ENCODE data around the gene ZNF460.

The ZNF460 gene

GRCh38 chr19:57280165-57280961 lies at the start of gene ZNF460:
TSS of gene ZNF460 (plus strand) at chr19:57280485. CDS start at chr19:57280807, 322 bp downstream.
- in situ Hi-C loops (cut with HindIII; ENCODE audit: low sequenced_read_pairs) = no loop called here

DNA sequence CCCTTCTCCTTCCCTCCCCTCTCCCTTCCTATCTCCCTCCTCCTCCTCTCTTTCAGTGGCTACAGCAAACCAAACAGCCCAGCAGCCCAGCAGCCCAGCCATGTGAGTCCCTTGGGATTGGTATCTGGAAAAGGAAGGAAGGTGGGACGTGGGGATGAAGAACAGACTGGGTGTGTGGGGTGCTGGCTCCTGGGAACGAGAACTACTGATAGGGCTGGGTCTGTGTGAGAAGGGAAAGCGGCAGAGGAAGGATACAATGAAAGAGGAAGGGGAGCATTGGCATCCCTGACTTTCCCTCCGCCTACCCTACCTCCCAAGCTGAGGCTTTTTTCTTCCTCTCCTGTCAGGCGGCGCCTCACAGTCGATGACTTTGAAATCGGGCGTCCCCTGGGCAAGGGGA lies 48.6 kb upstream of the ZNF460 start:
- in situ Hi-C loops (cut with HindIII; ENCODE audit: low sequenced_read_pairs) = no loop called here

DNA sequence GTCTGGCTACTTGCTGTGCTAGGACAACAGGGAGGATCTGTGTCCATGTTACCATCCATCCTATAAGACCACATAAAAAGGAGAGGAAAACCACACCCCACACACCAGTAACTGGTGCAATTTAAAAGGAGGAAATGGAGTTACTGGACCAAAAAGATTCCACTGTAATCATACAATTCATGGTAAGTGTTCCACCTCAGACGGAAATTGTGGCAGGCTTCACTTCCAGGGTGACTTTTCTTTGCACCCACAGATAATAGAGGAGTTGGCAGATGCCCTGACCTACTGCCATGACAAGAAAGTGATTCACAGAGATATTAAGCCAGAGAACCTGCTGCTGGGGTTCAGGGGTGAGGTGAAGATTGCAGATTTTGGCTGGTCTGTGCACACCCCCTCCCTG lies 47.1 kb upstream of the ZNF460 start:
- in situ Hi-C loops (cut with HindIII; ENCODE audit: low sequenced_read_pairs) = no loop called here

DNA sequence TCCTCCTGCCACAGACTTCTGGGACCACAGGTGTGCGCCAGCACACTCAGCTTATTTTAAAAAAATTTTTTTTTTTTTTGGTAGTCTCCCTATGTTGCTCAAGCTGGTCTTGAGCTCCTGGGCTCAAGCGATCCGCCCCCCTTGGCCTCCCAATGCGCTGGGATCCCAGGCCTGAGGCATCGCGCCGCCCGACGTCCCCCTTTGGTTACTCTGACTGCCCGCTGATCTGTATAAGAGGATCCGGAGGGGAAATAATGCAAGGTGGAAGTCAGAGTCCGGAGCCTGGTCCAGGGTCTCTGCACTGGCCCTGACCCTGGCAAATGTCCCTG lies 40.3 kb upstream of the ZNF460 start:
- in situ Hi-C loops (cut with HindIII; ENCODE audit: low sequenced_read_pairs) = loop anchor here (10.0 kb wide), 1 partner anchor 145 kb away; the partner anchor contains the start of gene ZNF548

- in situ Hi-C loops (cut with HindIII; ENCODE audit: low sequenced_read_pairs) = loop anchor here (10.0 kb wide), 1 partner anchor 144 kb away; the partner anchor contains the start of gene ZNF548
Measured at GRCh38 chr19:57240311-57241090, 39.8 kb upstream of the ZNF460 start, which contains the start of gene ZNF805. TSS of gene ZNF805 (plus strand) at chr19:57240632. CDS start at chr19:57240892, 260 bp downstream.

DNA sequence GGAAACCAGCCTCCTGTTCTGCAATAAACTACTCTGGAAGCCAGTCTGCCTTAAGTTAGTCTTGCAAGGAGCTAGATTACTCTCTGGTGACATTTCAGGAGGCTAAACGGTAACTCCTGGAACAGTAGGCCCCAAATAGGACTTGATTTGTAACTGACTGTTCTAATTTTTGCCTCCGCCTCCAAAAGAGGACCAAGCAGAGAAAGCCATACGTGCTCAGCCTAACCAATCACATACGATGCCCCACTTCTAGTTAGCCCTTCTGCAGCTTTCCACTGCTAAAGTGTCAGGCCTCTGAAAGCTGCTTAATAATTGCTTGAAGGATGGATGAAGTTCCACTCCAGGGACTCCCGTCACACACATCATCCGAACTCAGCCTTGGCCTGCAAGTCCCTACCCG lies 39.1 kb upstream of the ZNF460 start:
- in situ Hi-C loops (cut with HindIII; ENCODE audit: low sequenced_read_pairs) = loop anchor here (10.0 kb wide), 1 partner anchor 144 kb away; the partner anchor contains the start of gene ZNF548

GRCh38 chr19:57242821-57243220 lies 37.5 kb upstream of the ZNF460 start:
- in situ Hi-C loops (cut with HindIII; ENCODE audit: low sequenced_read_pairs) = loop anchor here (10.0 kb wide), 1 partner anchor 142 kb away; the partner anchor contains the start of gene ZNF548

DNA sequence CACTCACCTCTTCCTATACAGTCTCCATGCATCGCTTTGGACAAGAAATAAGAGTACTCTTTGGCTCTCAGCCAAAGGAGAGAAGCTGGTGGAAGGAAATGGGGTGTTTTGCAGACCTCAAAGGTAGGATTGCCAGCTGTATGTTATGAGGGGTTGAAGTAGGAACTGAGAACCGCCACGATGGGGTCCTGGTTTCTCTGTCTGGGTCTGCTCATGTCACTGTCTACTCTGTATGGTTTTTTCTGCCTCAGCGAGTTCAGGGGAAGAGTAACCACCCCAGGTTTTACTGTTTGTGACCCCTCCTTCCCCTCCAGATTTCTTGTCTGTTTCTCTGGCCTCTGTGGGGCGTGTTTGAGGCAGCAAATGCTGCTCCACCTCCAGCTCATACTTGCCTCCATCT lies 35.8 kb upstream of the ZNF460 start:
- in situ Hi-C loops (cut with HindIII; ENCODE audit: low sequenced_read_pairs) = loop anchor here (10.0 kb wide), 1 partner anchor 140 kb away; the partner anchor contains the start of gene ZNF548

DNA sequence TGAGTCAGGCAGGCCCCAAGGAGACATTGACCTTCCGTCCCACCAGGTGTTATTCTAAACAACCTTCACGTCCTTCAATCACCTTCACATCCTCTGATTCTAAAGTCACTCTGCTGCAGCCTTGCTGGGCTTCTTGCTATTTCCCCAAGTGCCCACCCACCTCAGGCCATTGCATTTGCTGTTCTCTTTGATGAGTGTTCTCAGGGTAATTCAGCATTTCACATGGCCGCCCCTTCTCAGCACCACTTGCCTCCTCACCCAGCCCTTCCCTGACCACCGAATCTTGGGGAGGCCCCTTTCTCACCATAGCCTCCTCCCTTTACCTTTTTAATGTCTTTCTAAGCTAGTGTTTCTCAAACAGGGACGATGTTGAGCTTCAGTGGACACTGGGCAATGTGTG lies 35.2 kb upstream of the ZNF460 start:
- in situ Hi-C loops (cut with HindIII; ENCODE audit: low sequenced_read_pairs) = loop anchor here (10.0 kb wide), 1 partner anchor 140 kb away; the partner anchor contains the start of gene ZNF548

DNA sequence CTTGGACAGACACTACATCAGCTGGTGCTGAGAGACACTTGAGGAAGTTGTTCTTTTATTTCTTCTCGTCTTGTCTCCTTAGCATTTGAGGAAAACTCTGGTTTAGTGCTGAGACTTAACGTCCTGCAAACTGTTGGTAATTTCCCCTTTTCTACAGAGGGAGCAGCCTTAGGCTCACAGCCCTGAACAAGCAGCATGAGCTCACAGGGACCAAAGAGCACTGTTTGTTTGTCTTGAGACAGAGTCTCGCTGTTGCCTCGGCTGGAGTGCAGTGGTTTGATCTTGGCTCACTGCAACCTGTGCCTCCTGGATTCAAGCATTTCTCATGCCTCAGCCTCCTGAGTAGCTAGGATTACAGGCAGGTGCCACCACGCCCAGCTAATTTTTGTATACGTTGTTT lies 34.3 kb upstream of the ZNF460 start:
- in situ Hi-C loops (cut with HindIII; ENCODE audit: low sequenced_read_pairs) = loop anchor here (10.0 kb wide), 1 partner anchor 139 kb away; the partner anchor contains the start of gene ZNF548

- in situ Hi-C loops (cut with HindIII; ENCODE audit: low sequenced_read_pairs) = loop anchor here (10.0 kb wide), 1 partner anchor 136 kb away; the partner anchor contains the start of gene ZNF548
Measured at GRCh38 chr19:57248646-57249045, 31.6 kb upstream of the ZNF460 start.

GRCh38 chr19:57249329-57249728 lies 31.0 kb upstream of the ZNF460 start:
- in situ Hi-C loops (cut with HindIII; ENCODE audit: low sequenced_read_pairs) = loop anchor here (10.0 kb wide), 1 partner anchor 135 kb away; the partner anchor contains the start of gene ZNF548

DNA sequence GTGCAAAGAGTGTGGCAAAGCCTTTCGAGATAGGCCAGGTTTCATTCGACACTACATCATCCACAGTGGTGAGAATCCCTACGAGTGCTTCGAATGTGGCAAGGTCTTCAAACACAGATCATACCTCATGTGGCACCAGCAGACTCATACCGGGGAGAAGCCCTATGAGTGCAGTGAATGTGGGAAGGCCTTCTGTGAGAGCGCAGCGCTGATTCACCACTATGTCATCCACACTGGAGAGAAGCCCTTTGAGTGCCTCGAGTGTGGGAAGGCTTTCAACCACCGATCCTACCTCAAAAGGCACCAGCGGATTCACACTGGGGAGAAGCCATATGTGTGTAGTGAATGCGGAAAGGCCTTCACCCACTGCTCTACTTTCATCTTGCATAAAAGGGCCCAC lies 26.5 kb upstream of the ZNF460 start:
- in situ Hi-C loops (cut with HindIII; ENCODE audit: low sequenced_read_pairs) = loop anchor here (5.0 kb wide), 2 partner anchors 36 to 49 kb away; no protein-coding TSS in a partner anchor

- in situ Hi-C loops (cut with HindIII; ENCODE audit: low sequenced_read_pairs) = no loop called here
Measured at GRCh38 chr19:57262044-57262443, 18.2 kb upstream of the ZNF460 start.

GRCh38 chr19:57263244-57263741 lies 17.0 kb upstream of the ZNF460 start:
- in situ Hi-C loops (cut with HindIII; ENCODE audit: low sequenced_read_pairs) = no loop called here

DNA sequence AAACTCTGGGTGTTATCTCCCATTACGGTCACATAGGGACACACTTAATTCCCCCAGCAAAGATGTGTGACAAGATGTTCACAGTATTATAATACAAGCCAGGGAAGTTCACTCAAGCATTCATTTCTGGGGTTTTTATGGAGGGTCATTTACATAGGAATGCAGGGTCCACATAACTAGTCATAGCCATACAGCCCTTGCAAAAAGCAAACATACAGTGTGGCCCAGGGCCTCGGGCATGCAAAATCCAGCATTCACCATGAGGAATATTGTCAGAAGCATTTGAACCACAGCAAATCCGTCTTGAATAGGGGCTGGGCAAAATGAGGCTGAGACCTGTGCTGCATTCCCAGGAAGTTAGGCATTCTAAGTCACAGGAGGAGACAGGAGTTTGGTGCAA lies 13.0 kb upstream of the ZNF460 start:
- in situ Hi-C loops (cut with HindIII; ENCODE audit: low sequenced_read_pairs) = no loop called here

DNA sequence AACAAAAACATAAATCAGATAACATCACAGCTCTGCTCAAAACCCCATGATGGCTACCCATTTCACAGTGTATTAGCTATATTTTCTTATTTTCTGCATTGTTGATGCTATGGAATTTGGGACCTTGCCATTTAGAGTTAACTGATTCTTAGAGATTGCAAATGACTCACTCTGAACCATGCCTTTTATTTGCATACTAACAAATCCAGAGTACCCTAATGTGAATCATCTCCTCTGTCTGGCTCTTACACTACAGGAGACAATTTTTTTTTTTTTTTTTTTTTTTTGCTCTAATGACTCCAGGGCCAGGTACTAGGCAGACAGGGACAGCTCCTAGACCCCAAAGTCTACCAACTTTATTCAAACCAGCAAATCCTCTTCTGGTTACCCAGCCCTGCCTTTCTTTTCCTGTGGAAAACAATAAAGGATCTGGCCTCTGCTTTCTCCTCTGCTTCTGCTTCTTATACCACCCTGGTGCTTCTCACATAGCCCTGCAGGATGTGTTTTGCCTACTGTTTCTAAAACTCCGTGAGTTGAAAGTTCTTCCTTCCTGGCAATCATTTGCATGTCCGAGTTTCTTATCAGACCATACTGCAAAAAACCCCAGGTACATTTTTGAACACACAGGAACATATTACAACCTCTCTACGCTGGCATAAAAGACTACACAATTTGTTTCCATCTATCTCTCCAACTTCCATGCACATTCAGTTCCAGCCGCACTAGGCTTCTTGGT lies 10.6 kb upstream of the ZNF460 start:
- in situ Hi-C loops (cut with HindIII; ENCODE audit: low sequenced_read_pairs) = no loop called here

- in situ Hi-C loops (cut with HindIII; ENCODE audit: low sequenced_read_pairs) = no loop called here
Measured at GRCh38 chr19:57271280-57271679, 9.0 kb upstream of the ZNF460 start.

GRCh38 chr19:57273014-57273413 lies 7.3 kb upstream of the ZNF460 start:
- in situ Hi-C loops (cut with HindIII; ENCODE audit: low sequenced_read_pairs) = no loop called here

DNA sequence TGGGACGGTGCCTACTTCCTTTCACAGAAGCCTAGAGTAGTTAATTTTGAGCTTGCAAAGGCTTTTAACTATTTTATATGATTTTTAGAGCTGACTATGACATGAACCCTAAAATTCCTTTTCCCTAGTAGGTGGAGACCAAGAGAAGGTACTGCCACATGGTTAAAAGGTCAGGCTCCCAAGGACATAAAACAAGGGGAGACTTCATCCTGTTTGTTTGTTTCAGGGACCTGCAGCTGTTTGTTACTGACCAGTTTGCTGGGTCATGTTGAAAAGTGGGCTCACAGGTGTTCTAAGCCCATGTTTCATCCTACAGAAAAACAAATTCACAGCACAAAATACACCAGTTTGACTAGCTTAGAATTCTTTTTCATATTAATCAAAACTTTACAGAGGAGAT lies 3.9 kb upstream of the ZNF460 start:
- in situ Hi-C loops (cut with HindIII; ENCODE audit: low sequenced_read_pairs) = no loop called here

Measured in endothelial cell of hepatic sinusoid (primary cell).